HFF-Myc (cell line): Measurements from ENCODE around the gene SMIM9.

ENCODE experiments used
- DNase-seq: peaks from one replicate; pipeline ENCODE4 v3.0.0-alpha.2; 2011; ENCODE audit warnings: low read depth; ENCODE audit errors: extremely low read depth
- H3K4me3 ChIP-seq: replicated peaks from 2 replicates; pipeline ENCODE4 v1.5.1; 2011; ENCODE audit warnings: low read depth, mild to moderate bottlenecking, control low read depth, low read length
- CTCF ChIP-seq: IDR thresholded peaks from 2 replicates; pipeline ENCODE4 v1.5.1; 2012; ENCODE audit warnings: mild to moderate bottlenecking, low read depth, low read length, control low read depth; ENCODE audit errors: missing control alignments

Gene SMIM9

GRCh38 chrX:154813801-154814200 lies 20.7 kb downstream of the SMIM9 start:
- DNase-seq = no peak
- H3K4me3 ChIP-seq = no peak overlapping the region
- TF ChIP-seq CTCF = no peak

- H3K4me3 ChIP-seq = no peak overlapping the region
- DNase-seq = no peak
- TF ChIP-seq CTCF = no peak
Observed at GRCh38 chrX:154812341-154813101, 21.9 kb downstream of the SMIM9 start.

DNA sequence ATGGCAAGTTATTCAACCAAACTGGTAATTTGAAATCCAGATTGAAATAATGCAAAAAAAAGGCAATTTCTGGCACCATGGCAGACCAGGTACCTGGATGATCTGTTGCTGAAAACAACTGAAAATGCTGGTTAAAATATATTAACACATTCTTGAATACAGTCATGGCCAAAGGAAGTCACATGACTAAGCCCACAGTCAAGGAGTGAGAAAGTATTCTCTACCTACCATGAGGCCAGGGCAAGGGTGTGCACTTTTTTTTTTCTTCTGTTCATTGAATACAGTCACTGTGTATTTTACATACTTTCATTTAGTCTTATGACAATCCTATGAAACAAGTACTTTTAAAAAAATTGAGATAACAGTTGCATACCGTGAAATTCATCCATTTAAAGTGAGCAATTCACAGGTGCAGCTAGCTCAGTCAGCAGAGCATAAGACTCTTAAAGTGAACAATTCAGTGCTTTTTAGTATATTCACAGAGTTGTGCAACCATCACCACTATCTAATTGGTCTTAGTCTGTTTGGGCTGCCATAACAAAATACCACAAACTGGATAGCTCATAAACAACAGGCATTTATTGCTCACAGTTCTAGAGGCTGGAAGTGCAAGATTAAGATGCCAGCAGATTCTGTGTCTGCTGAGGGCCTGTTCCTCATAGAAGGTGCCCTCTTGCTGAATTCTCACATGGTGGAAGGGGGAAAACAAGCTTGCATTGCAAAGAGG lies 24.4 kb downstream of the SMIM9 start:
- no peak overlapping the region for H3K4me3 ChIP-seq
- TF ChIP-seq CTCF = no peak
- no peak for DNase-seq

- DNase-seq = no peak
- no peak for TF ChIP-seq CTCF
- H3K4me3 ChIP-seq = no peak overlapping the region
Observed at GRCh38 chrX:154806837-154807501, 27.5 kb downstream of the SMIM9 start.

DNA sequence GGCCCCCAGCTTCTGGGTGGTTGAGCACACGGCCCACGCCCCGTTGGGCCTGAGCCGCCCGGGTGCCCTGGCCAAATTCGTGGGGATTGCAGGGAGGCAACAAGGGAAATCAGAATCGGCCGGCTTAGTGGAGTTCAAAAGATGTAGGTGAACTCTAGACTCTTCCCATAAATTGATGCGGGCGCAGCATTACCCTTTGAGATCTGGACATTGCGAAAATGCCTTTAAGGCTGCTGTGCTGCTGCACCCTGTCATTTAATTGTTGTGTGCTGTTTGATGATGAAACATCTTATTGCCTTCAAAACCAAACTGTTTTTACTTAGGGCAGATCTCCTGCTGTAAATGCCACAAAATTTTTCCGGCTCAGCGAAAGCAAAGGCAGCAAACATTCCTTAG lies 28.8 kb downstream of the SMIM9 start:
- peak overlapping the region; percentile 48 for H3K4me3 ChIP-seq
- TF ChIP-seq CTCF = no peak
- no peak for DNase-seq

GRCh38 chrX:154804957-154805695 lies 29.3 kb downstream of the SMIM9 start, which contains the start of gene MPP1:
Gene MPP1 (minus strand): TSS chrX:154805485. CDS start chrX:154805373, 112 bp downstream.
- H3K4me3 ChIP-seq = peak within 1 kb of the TSS; percentile 48
- no peak for TF ChIP-seq CTCF
- no peak for DNase-seq
